Right cardiac atrium (tissue), 5 donors: Measurements from ENCODE around the gene TM2D1. TPM values are rescaled to one million over a fixed set of nuclear protein-coding genes. Genes with fewer than 3 reads are reported as not detected.

Experiments used
- ATAC-seq, 2 donors: fragments of 200-7000 bp; cut with Tn5 transposase; one replicate each; pipeline versions ENCODE4 v1.8.0 to v1.9.1; 2020; ENCODE audit warnings: moderate library complexity in 2 of 2, mild to moderate bottlenecking in 1 of 2
- DNase-seq, 3 donors: peaks; one replicate each; pipeline ENCODE4 v3.0.0-alpha.2; 2020
- H3K27ac ChIP-seq: one replicate; pipeline ENCODE4 v1.5.1; 2013; ENCODE audit warnings: mild to moderate bottlenecking, low read length, control low read depth, moderate library complexity
- H3K27me3 ChIP-seq: one replicate; pipeline ENCODE4 v1.6.1; 2013; ENCODE audit not compliant: control insufficient read depth, insufficient read depth
- H3K4me1 ChIP-seq: one replicate; pipeline ENCODE4 v1.6.1; 2013; ENCODE audit warnings: low read length; ENCODE audit not compliant: control insufficient read depth, insufficient read depth
- H3K4me3 ChIP-seq: one replicate; pipeline ENCODE4 v1.5.1; 2013; ENCODE audit warnings: low read length, control low read depth
- H3K9me3 ChIP-seq: one replicate; pipeline ENCODE4 v1.6.1; 2013; ENCODE audit warnings: low read length; ENCODE audit not compliant: control insufficient read depth
- WGBS: extraction: QIAGEN DNeasy Blood & Tissue Kit; methylation state at CpG from one replicate; pipeline ENCODE4 v1.1.7; 2013; 5-methylcytosine and 5-hydroxymethylcytosine counted together
- intact Hi-C, 4 donors: fragments of 100-400 bp; cut with DNase I; formaldehyde crosslinking; loops; one replicate each; pipeline versions ENCODE4 v1.11.0 to v1.14.0; 2022 to 2023
- long read RNA-seq, 4 donors: library from polyadenylated mRNA; unstranded; transcript quantifications; one replicate each; pipeline ENCODE4 v2.0.0, GENCODE V29; 2020 to 2021
- polyA plus RNA-seq: library from polyadenylated mRNA; stranded (reverse); fragments of 200-250 nt; gene quantifications from one replicate; pipeline ENCODE4 v1.2.3, GENCODE V29; 2013
- total RNA-seq, 4 donors: library from RNA; stranded (reverse); fragmentation: NEBNext Ultra II Directional; extraction: Animal tissue kit (Norgen Biotek cat#: 25700); gene quantifications; one replicate each; pipeline ENCODE4 v1.2.1, GENCODE V29; 2021
- donor health status: healthy with polysubstance abuse.
- donor health status: DM: no; HTN: yes; CAD: no.
- donor health status: DM: no; HTN: no; CAD: no.
- donor health status: DM: no; HTN: yes; CAD: no; lungs with severe emphysema.
- donor health status: DM: yes; HTN: yes; CAD: no.

The TM2D1 gene
- total RNA-seq (10 to 100 TPM; 40.2 to 47.3 (median 44.5) TPM), polyA plus RNA-seq (40.6 TPM)
- long read RNA-seq, donor 1, transcript TM2D1-201 (7 exons, 1,250 nt), result major isoform, 54 of 78 reads
- long read RNA-seq, donor 1, partial matches to known transcripts, result 11 of 78 reads
- long read RNA-seq, donor 1, other reads (novel, unspliced or antisense), result 13 of 78 reads
- long read RNA-seq, donor 2, transcript TM2D1-201 (7 exons, 1,250 nt), result major isoform, 23 of 34 reads
- long read RNA-seq, donor 2, partial matches to known transcripts, result 5 of 34 reads
- long read RNA-seq, donor 2, other reads (novel, unspliced or antisense), result 6 of 34 reads
- long read RNA-seq, donor 3, transcript TM2D1-201 (7 exons, 1,250 nt), result major isoform, 61 of 95 reads
- long read RNA-seq, donor 3, partial matches to known transcripts, result 13 of 95 reads
- long read RNA-seq, donor 3, other reads (novel, unspliced or antisense), result 21 of 95 reads
- long read RNA-seq, donor 4, transcript TM2D1-201 (7 exons, 1,250 nt), result major isoform, 22 of 33 reads
- long read RNA-seq, donor 4, partial matches to known transcripts, result 7 of 33 reads
- long read RNA-seq, donor 4, other reads (novel, unspliced or antisense), result 4 of 33 reads

- intact Hi-C loops, result no loop called here
These were observed at the start of gene TM2D1 for GRCh38 chr1:61724813-61725694. TM2D1 (minus strand) TSS chr1:61725141; CDS start chr1:61725120, 21 bp downstream.

GRCh38 chr1:61770131-61770530 lies 45.2 kb upstream of the TM2D1 start:
- 88% methylated on average over 1 of the region's 1 CpG for WGBS
- no peak for ATAC-seq
- intact Hi-C loops, result no loop called here

More at GRCh38 chr1:61724813-61725694, at the start of gene TM2D1:
- WGBS, result under 1% methylated on average over 45 of the region's 45 CpGs
- Histone ChIP-seq H3K4me1 (no peaks in the 10 kb centered on the region), H3K4me3 (peak within 1 kb of the TSS; percentile 94), H3K27me3 (no peaks in the 10 kb centered on the region), H3K9me3 (no peaks in the 10 kb centered on the region), H3K27ac (peak within 1 kb of the TSS; percentile 94)
- DNase-seq, result peak; percentile 93 to 95 (median 95)
- ATAC-seq, result peak; percentile 99

GRCh38 chr1:61757950-61758349 lies 33.0 kb upstream of the TM2D1 start:
- ATAC-seq (no peak), DNase-seq (no peak)
- WGBS, result 74% methylated on average over 2 of the region's 2 CpGs
- H3K27me3 ChIP-seq, result no peaks in the 10 kb centered on the region
- peaks cover 2% of the 10 kb centered on the region for H3K4me1 ChIP-seq
- no peaks in the 10 kb centered on the region for H3K9me3 ChIP-seq
- intact Hi-C loops, result no loop called here
- H3K4me3 ChIP-seq, result no peak overlapping the region
- no peak overlapping the region for H3K27ac ChIP-seq

More at GRCh38 chr1:61770131-61770530, 45.2 kb upstream of the TM2D1 start:
- Histone ChIP-seq H3K4me3 (no peak overlapping the region), H3K4me1 (no peaks in the 10 kb centered on the region), H3K9me3 (no peaks in the 10 kb centered on the region), H3K27ac (no peak overlapping the region), H3K27me3 (no peaks in the 10 kb centered on the region)
- DNase-seq, result no peak

GRCh38 chr1:61756773-61757172 lies 31.8 kb upstream of the TM2D1 start:
- H3K9me3 ChIP-seq, result no peaks in the 10 kb centered on the region
- 75% methylated on average over 3 of the region's 3 CpGs for WGBS
- peaks cover 2% of the 10 kb centered on the region for H3K4me1 ChIP-seq
- ATAC-seq (no peak), DNase-seq (no peak)
- H3K27me3 ChIP-seq, result no peaks in the 10 kb centered on the region
- no peak overlapping the region for H3K4me3 ChIP-seq
- intact Hi-C loops, result no loop called here
- no peak overlapping the region for H3K27ac ChIP-seq

GRCh38 chr1:61754545-61754944 lies 29.6 kb upstream of the TM2D1 start:
- intact Hi-C loops, result no loop called here
- ATAC-seq (no peak), DNase-seq (no peak)
- Histone ChIP-seq H3K27me3 (no peaks in the 10 kb centered on the region), H3K9me3 (no peaks in the 10 kb centered on the region), H3K4me3 (no peak overlapping the region), H3K4me1 (peaks cover 2% of the 10 kb centered on the region), H3K27ac (no peak overlapping the region)
- WGBS, result 94% methylated on average over 4 of the region's 4 CpGs

- intact Hi-C loops, result no loop called here
- no peak overlapping the region for H3K4me3 ChIP-seq
- DNase-seq, result no peak
- 94% methylated on average over 1 of the region's 1 CpG for WGBS
- H3K27ac ChIP-seq, result no peak overlapping the region
- peaks cover 2% of the 10 kb centered on the region for H3K4me1 ChIP-seq
- H3K27me3 ChIP-seq, result no peaks in the 10 kb centered on the region
- ATAC-seq, result no peak
- H3K9me3 ChIP-seq, result no peaks in the 10 kb centered on the region
These were observed 29.1 kb upstream of the TM2D1 start for GRCh38 chr1:61753998-61754508.

- Histone ChIP-seq H3K9me3 (no peaks in the 10 kb centered on the region), H3K27ac (no peak overlapping the region), H3K4me3 (no peak overlapping the region), H3K4me1 (no peaks in the 10 kb centered on the region), H3K27me3 (no peaks in the 10 kb centered on the region)
- intact Hi-C loops, result no loop called here
- ATAC-seq (no peak), DNase-seq (no peak)
- WGBS, result 75% methylated on average over 1 of the region's 1 CpG
These were observed 28.0 kb upstream of the TM2D1 start for GRCh38 chr1:61752921-61753389.

GRCh38 chr1:61749574-61749973 lies 24.6 kb upstream of the TM2D1 start:
- DNase-seq, result no peak
- 92% methylated on average over 2 of the region's 2 CpGs for whole genome bisulfite sequencing
- Histone ChIP-seq H3K27me3 (no peaks in the 10 kb centered on the region), H3K4me3 (no peak overlapping the region), H3K9me3 (no peaks in the 10 kb centered on the region), H3K4me1 (no peaks in the 10 kb centered on the region), H3K27ac (no peak overlapping the region)
- no peak for ATAC-seq
- intact Hi-C loops, result no loop called here

GRCh38 chr1:61748566-61748965 lies 23.6 kb upstream of the TM2D1 start:
- DNase-seq (no peak), ATAC-seq (no peak)
- Histone ChIP-seq H3K27me3 (no peaks in the 10 kb centered on the region), H3K4me3 (no peak overlapping the region), H3K27ac (no peak overlapping the region), H3K4me1 (peaks cover 3% of the 10 kb centered on the region), H3K9me3 (no peaks in the 10 kb centered on the region)
- intact Hi-C loops, result no loop called here
- 99% methylated on average over 4 of the region's 4 CpGs for WGBS

- Histone ChIP-seq H3K27ac (no peak overlapping the region), H3K4me3 (no peak overlapping the region), H3K27me3 (no peaks in the 10 kb centered on the region), H3K9me3 (no peaks in the 10 kb centered on the region), H3K4me1 (peaks cover 3% of the 10 kb centered on the region)
- ATAC-seq (no peak), DNase-seq (no peak)
- 34% methylated on average over 1 of the region's 1 CpG for WGBS
- intact Hi-C loops, result no loop called here
These were observed 21.9 kb upstream of the TM2D1 start for GRCh38 chr1:61746813-61747212.
